GM23248 (cell line): ENCODE measurements around the gene ACSS3. TPM values are rescaled to one million over a fixed set of nuclear protein-coding genes. Genes with fewer than 3 reads are reported as not detected.
"Not testable (repeated sequence)": the region's sequence is repeated elsewhere in the genome, so short reads cannot be mapped to it uniquely, and the experiment has no call there.

Experiments
- DNase-seq: peaks from one replicate; pipeline ENCODE4 v3.0.0-alpha.2; 2015
- H2AFZ ChIP-seq: fragments of 200-600 bp; sonication (generic); 2 replicates; pipeline ENCODE4 v1.6.1; 2016; ENCODE audit warnings: antibody characterized with exemption
- H3F3A ChIP-seq: fragments of 200-600 bp; sonication (generic); 2 replicates; pipeline ENCODE4 v1.6.1; 2016; ENCODE audit warnings: mild to moderate bottlenecking, antibody characterized with exemption, mixed run types; ENCODE audit not compliant: insufficient read depth
- H3K27ac ChIP-seq: fragments of 200-600 bp; sonication (generic); 2 replicates; pipeline ENCODE4 v1.5.1; 2016; ENCODE audit warnings: mild to moderate bottlenecking
- H3K27me3 ChIP-seq: fragments of 200-600 bp; sonication (generic); replicated peaks from 2 replicates; pipeline ENCODE4 v1.6.1; 2016; ENCODE audit warnings: mild to moderate bottlenecking; ENCODE audit not compliant: insufficient read depth
- H3K36me3 ChIP-seq: fragments of 200-600 bp; sonication (generic); 2 replicates; pipeline ENCODE4 v1.6.1; 2016; ENCODE audit warnings: low read depth, mild to moderate bottlenecking
- H3K4me1 ChIP-seq: fragments of 200-600 bp; sonication (generic); 2 replicates; pipeline ENCODE4 v1.6.1; 2016; ENCODE audit warnings: mild to moderate bottlenecking; ENCODE audit not compliant: insufficient read depth
- H3K4me2 ChIP-seq: fragments of 200-600 bp; sonication (generic); one replicate; pipeline ENCODE4 v1.6.1; 2016; ENCODE audit warnings: mild to moderate bottlenecking; ENCODE audit not compliant: unreplicated experiment
- H3K4me3 ChIP-seq: fragments of 200-600 bp; sonication (generic); 2 replicates; pipeline ENCODE4 v1.5.1; 2016; ENCODE audit warnings: mild to moderate bottlenecking
- H3K79me2 ChIP-seq: fragments of 200-600 bp; sonication (generic); 2 replicates; pipeline ENCODE4 v1.6.1; 2016; ENCODE audit warnings: mild to moderate bottlenecking; ENCODE audit not compliant: insufficient read depth
- H3K9ac ChIP-seq: fragments of 200-600 bp; sonication (generic); 2 replicates; pipeline ENCODE4 v1.6.1; 2016; ENCODE audit warnings: mild to moderate bottlenecking
- H3K9me2 ChIP-seq: fragments of 200-600 bp; sonication (generic); 2 replicates; pipeline ENCODE4 v1.6.1; 2016; ENCODE audit warnings: mixed run types, mild to moderate bottlenecking, moderate library complexity; ENCODE audit not compliant: insufficient read depth
- H3K9me3 ChIP-seq: fragments of 200-600 bp; sonication (generic); one replicate; pipeline ENCODE4 v1.6.1; 2017; ENCODE audit warnings: low read depth
- H4K20me1 ChIP-seq: fragments of 200-600 bp; sonication (generic); 2 replicates; pipeline ENCODE4 v1.6.0; 2016; ENCODE audit not compliant: insufficient read depth
- EZH2 ChIP-seq: fragments of 200-600 bp; sonication (generic); IDR thresholded peaks from 2 replicates; pipeline ENCODE4 v1.6.1; 2018; ENCODE audit warnings: antibody characterized with exemption, mild to moderate bottlenecking; ENCODE audit not compliant: insufficient read depth, poor library complexity, severe bottlenecking
- EZH2phosphoT487 ChIP-seq: fragments of 200-600 bp; sonication (generic); IDR thresholded peaks from 2 replicates; pipeline ENCODE4 v1.6.1; 2018; ENCODE audit warnings: antibody characterized with exemption, moderate library complexity, mild to moderate bottlenecking, low read depth; ENCODE audit not compliant: insufficient read depth
- WGBS, 2 experiments: methylation state at CpG; one replicate each; pipeline ENCODE4 v1.1.6; 2015 to 2017; ENCODE audit warnings: low lambda C conversion rate in 2 of 2, low coverage in 1 of 2; ENCODE audit errors: missing lambda C conversion rate in 2 of 2; 5-methylcytosine and 5-hydroxymethylcytosine counted together
- in situ Hi-C: fragments of 300-500 bp; cut with MboI; formaldehyde crosslinking; loops from 2 replicates; pipeline ENCODE4 v1.15.0; 2020
- polyA plus RNA-seq: library from polyadenylated mRNA; unstranded; fragments of >200 nt; fragmentation: Nextera tagmentation; extraction: Ambion mirVana; gene quantifications from 2 replicates; pipeline ENCODE4 v1.2.1, GENCODE V29; 2016
- total RNA-seq: library from RNA; depleted of rRNA; stranded (reverse); fragments of >200 nt; shearing (Covaris generic); gene quantifications from 2 replicates; pipeline ENCODE4 v1.2.3, GENCODE V29; 2014

The ACSS3 gene
- total and polyA plus RNA-seq, 2 experiments from 2014 or later, result 1.5 to 1.9 TPM

DNA sequence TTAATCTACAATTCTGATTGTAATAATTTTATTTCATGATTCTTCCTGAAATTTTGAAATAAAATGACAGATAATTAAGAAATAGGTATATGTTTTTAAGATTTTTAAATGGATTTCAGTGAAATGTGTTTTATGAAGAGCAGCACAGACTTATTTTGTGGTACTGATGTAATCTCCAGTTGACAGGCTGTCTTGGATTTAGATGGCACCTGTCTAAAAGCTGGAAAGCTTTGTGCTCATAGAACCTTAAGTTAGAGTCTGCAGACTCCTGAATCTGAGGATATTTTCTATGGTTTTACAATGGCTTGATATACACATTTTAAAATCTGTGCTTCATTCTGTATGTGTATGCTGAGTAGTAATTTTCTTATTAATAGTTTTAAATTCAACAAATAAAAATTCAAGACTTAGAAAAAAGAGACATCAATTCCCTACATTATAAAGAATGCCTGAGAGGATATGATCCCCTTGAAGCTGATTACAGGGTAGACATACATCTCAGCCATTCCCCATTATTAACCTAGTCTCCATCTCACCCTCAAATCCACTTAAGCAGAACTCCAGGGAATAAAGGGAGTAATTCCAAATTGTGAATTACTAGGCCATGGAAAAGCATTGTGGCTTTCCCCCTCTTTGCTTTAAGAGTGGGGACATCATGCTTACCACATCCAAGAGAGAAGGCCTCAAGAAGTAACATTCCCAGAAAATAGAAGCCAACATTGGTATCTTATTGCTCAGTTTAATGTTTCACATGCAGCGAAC is 33.7 kb upstream of the ACSS3 start:
- no peaks in the 10 kb centered on the region for H4K20me1 ChIP-seq
- no peak overlapping the region for H3K4me2 ChIP-seq
- no peaks in the 10 kb centered on the region for H3K4me1 ChIP-seq
- no peak overlapping the region for H3K4me3 ChIP-seq
- WGBS, 2 experiments, result 75 to 91% methylated on average over 1 of the region's 1 CpG
- no peaks in the 10 kb centered on the region for H3K9me3 ChIP-seq
- H3F3A ChIP-seq, result no peaks in the 10 kb centered on the region
- H3K27me3 ChIP-seq, result no peaks in the 10 kb centered on the region
- no peak overlapping the region for H3K27ac ChIP-seq
- no peaks in the 10 kb centered on the region for H3K79me2 ChIP-seq
- H2AFZ ChIP-seq, result no peak overlapping the region
- no peak for DNase-seq
- TF ChIP-seq EZH2phosphoT487 (no peak), EZH2 (no peak)
- H3K36me3 ChIP-seq, result no peaks in the 10 kb centered on the region
- H3K9me2 ChIP-seq, result no peaks in the 10 kb centered on the region
- no peak overlapping the region for H3K9ac ChIP-seq
- in situ Hi-C loops, result no loop called here

DNA sequence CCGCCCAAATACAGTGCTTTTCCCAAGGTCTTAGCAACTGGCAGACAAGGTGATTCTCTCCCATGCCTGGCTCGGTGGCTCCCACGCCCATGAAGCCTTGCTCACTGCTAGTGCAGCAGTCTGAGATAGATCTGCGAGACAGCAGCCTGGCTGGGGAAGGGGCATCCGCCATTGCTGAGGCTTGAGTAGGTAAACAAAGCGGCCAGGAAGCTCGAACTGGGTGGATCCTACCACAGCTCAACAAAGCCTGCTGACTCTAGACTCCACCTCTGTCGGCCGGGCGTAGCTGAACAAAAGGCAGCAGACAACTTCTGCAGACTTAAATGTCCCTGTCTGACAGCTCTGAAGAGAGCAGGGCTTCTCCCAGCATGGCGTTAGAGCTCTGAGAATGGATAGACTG is 12.9 kb upstream of the ACSS3 start:
- H3F3A ChIP-seq, H2AFZ ChIP-seq, H3K4me3 ChIP-seq, H4K20me1 ChIP-seq, H3K9me3 ChIP-seq, in situ Hi-C loops, H3K79me2 ChIP-seq, H3K36me3 ChIP-seq, H3K9me2 ChIP-seq, H3K9ac ChIP-seq, H3K27me3 ChIP-seq, H3K27ac ChIP-seq, H3K4me1 ChIP-seq, H3K4me2 ChIP-seq, DNase-seq: not testable (repeated sequence)
- WGBS, 2 experiments, result 63 to 71% methylated on average over 11 of the region's 11 CpGs

- Histone ChIP-seq H3K27ac (no peak overlapping the region), H3K4me2 (no peak overlapping the region), H3F3A (no peaks in the 10 kb centered on the region), H3K4me3 (no peak overlapping the region), H3K9me2 (no peaks in the 10 kb centered on the region), H3K9ac (no peak overlapping the region), H2AFZ (no peak overlapping the region), H3K79me2 (no peaks in the 10 kb centered on the region), H3K4me1 (no peaks in the 10 kb centered on the region), H3K9me3 (no peaks in the 10 kb centered on the region), H3K36me3 (no peaks in the 10 kb centered on the region), H3K27me3 (no peaks in the 10 kb centered on the region), H4K20me1 (no peaks in the 10 kb centered on the region)
- TF ChIP-seq EZH2phosphoT487, result no peak
- TF ChIP-seq EZH2, result no peak
- in situ Hi-C loops, result no loop called here
- DNase-seq, result peak; percentile 9
Measured at GRCh38 chr12:81070846-81071245, 7.0 kb upstream of the ACSS3 start.

- Histone ChIP-seq H3K4me2 (no peak overlapping the region), H3K27ac (no peak overlapping the region), H3K36me3 (no peaks in the 10 kb centered on the region), H3K9me3 (no peaks in the 10 kb centered on the region), H3K27me3 (no peaks in the 10 kb centered on the region), H2AFZ (no peak overlapping the region), H3K9ac (no peak overlapping the region), H3F3A (no peaks in the 10 kb centered on the region), H3K79me2 (no peaks in the 10 kb centered on the region), H3K9me2 (no peaks in the 10 kb centered on the region), H3K4me1 (peaks cover 7% of the 10 kb centered on the region; the same call in 1 of the 2 replicates), H4K20me1 (no peaks in the 10 kb centered on the region), H3K4me3 (no peak overlapping the region)
- TF ChIP-seq EZH2phosphoT487 (no peak), EZH2 (no peak)
- WGBS, 2 experiments, result 79 to 87% methylated on average over 3 of the region's 3 CpGs
- no peak for DNase-seq
- in situ Hi-C loops, result no loop called here
Measured at GRCh38 chr12:81075539-81075938, 2.3 kb upstream of the ACSS3 start.

GRCh38 chr12:81077329-81077685 is 572 bp upstream of the ACSS3 start:
- Histone ChIP-seq H3K79me2 (no peaks in the 10 kb centered on the region), H3K27ac (no peak overlapping the region), H3K27me3 (no peaks in the 10 kb centered on the region), H3K36me3 (no peaks in the 10 kb centered on the region), H3K4me3 (peak overlapping the region; percentile 70), H3K9me3 (no peaks in the 10 kb centered on the region), H3K4me1 (peaks cover 7% of the 10 kb centered on the region; the same call in 1 of the 2 replicates), H3F3A (no peaks in the 10 kb centered on the region), H3K9me2 (no peaks in the 10 kb centered on the region), H4K20me1 (no peaks in the 10 kb centered on the region), H3K4me2 (peak overlapping the region; percentile 91), H2AFZ (peak overlapping the region; percentile 90), H3K9ac (peak overlapping the region; percentile 54)
- WGBS, 2 experiments, result 15 to 18% methylated on average over 6 of the region's 6 CpGs
- DNase-seq, result no peak
- in situ Hi-C loops, result no loop called here
- TF ChIP-seq EZH2phosphoT487 (no peak), EZH2 (no peak)
